GM12865 (cell line): Measurements from ENCODE around the gene PTPN11.
"Not testable (repeated sequence)": the region's sequence is repeated elsewhere in the genome, so short reads cannot be mapped to it uniquely, and the experiment has no call there.

Source experiments
- DNase-seq: peaks from one replicate; pipeline ENCODE4 v3.0.0; 2010; ENCODE audit warnings: low read depth
- H3K4me3 ChIP-seq: 2 replicates; pipeline ENCODE4 v1.5.1; 2011; ENCODE audit warnings: mild to moderate bottlenecking, low read depth, low read length, control low read depth
- TF ChIP-seq, protein P1 (sequence below): IDR thresholded peaks from 2 replicates; pipeline ENCODE4 v1.5.1; 2011; ENCODE audit warnings: low read length, control low read depth, low read depth, inconsistent platforms; ENCODE audit not compliant: insufficient read depth; ENCODE audit errors: missing control alignments

The PTPN11 gene

DNA sequence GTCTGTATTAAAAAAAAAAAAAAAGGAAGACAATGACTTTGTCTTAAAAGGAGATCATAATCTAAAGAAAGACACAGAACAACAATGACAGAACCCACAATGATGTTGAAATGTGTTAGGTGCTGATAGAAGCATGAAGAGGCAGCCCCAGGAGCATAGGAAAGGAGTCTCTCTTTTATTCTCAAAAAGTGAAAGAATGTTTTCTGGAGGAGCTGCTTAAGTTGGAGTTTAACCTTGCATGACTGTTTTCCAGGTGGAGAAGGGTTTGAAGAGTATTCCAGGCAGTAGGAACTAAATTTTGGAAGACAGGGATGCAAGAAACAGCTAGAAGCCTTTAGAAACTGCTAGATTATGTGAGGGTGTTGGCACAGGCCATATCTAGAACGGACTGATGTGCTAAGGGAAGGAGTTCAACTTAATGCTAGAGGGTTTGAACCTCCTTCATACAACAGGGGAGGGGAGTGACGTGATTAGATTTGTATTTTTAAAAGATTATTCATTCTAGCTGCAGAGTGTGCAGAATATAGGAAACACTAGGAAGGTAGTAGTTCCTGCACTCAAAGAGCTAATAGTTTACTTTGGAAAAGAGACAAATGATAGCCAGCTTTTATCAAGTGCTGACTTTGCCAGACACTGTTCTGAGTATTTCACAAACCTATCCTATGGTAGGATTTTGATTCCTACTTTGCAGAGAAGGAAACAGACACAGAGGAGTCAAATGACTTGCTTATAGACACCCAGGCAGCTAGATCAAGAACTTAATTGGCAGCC lies 4.7 kb upstream of the PTPN11 start:
- TF ChIP-seq, protein P1, sequence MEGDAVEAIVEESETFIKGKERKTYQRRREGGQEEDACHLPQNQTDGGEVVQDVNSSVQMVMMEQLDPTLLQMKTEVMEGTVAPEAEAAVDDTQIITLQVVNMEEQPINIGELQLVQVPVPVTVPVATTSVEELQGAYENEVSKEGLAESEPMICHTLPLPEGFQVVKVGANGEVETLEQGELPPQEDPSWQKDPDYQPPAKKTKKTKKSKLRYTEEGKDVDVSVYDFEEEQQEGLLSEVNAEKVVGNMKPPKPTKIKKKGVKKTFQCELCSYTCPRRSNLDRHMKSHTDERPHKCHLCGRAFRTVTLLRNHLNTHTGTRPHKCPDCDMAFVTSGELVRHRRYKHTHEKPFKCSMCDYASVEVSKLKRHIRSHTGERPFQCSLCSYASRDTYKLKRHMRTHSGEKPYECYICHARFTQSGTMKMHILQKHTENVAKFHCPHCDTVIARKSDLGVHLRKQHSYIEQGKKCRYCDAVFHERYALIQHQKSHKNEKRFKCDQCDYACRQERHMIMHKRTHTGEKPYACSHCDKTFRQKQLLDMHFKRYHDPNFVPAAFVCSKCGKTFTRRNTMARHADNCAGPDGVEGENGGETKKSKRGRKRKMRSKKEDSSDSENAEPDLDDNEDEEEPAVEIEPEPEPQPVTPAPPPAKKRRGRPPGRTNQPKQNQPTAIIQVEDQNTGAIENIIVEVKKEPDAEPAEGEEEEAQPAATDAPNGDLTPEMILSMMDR = no peak
- no peak for DNase-seq
- no peak overlapping the region for H3K4me3 ChIP-seq

GRCh38 chr12:112415457-112415856 lies 3.3 kb upstream of the PTPN11 start:
- not testable (repeated sequence) for DNase-seq, H3K4me3 ChIP-seq

DNA sequence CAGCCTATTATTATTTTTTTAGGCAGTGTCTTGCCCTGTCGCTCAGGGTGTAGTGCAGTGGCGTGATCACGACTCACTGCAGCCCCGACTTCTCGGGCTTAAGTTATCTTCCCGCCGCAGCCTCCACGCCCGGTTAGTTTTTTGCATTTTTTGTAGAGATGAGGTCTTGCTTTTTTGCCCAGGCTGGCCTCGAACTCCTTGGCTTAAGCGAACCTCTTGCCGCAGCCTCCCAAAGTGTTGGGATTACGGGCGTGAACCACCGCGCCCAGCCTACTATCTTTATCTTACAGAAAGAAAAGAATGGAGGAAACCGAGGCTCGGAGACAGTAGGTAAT lies 507 bp upstream of the PTPN11 start:
- peak overlapping the region; percentile 99 for H3K4me3 ChIP-seq
- TF ChIP-seq, protein P1 = no peak
- DNase-seq = peak; percentile 31

DNA sequence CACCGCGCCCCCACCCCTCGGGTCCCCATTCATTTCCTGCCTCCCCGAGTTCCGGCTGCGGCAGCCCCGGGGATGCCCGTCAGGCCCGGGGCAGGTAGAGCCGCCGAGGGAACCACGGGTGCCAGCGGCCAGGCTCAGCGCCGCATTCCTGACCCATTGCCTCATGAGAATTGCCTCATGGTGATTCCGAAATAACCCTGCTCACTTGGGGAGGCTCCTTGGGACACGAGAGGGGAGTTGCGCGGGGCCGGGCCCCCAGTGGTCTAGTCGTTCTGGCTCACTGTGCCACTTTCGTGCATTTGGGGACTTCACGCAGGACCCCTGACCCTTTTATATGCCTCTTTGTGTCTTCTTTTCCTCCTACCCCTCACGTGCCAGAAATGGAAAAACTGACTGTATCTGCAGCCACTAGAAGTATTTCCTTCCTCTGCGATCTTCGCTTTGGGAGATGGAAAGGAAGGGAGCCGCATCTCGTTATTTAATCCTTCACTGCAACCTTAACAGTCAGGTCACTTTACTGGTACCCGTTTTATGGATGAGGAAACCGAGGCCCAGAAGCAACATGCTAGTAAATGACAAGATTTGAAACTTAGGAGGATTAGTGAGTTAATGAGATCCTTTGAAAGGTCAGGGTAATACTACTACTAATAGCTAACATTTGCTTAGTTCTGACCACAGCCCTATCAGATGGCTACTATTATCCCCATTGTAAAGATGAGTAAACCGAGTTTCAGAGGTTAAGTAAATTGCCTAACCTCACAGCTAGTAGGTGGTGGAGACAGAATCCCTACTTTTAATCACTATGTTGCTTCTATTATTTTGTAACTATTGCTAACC lies 768 bp downstream of the PTPN11 start:
- DNase-seq = peak; percentile 29
- TF ChIP-seq, protein P1 = no peak
- H3K4me3 ChIP-seq = peak overlapping the region; percentile 99

GRCh38 chr12:112420740-112421139 lies 2.0 kb downstream of the PTPN11 start:
- no peak overlapping the region for H3K4me3 ChIP-seq
- no peak for DNase-seq
- TF ChIP-seq, protein P1 = no peak

GRCh38 chr12:112421363-112421762 lies 2.6 kb downstream of the PTPN11 start:
- no peak overlapping the region for H3K4me3 ChIP-seq
- TF ChIP-seq, protein P1 = no peak
- no peak for DNase-seq

DNA sequence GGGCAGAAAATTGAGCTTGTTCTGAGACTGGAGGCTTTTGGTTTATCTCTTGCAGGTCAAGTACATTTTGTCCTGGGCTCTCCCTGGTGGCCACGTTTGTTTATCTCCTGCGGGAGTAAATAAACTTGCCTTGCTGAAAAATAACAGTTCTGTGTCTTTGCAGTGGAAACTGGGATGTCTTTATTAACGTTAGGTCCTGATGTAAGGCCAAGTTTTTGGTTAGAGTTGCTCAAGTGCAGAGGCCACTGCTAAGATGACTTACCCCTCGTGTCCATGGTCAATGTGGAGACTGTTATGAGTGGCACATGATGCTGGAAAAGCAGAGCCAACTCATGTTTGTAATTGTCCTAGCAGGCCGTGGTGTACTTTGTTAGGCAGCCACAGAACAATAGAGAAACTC lies 3.8 kb downstream of the PTPN11 start:
- H3K4me3 ChIP-seq = no peak overlapping the region
- no peak for DNase-seq
- TF ChIP-seq, protein P1 = no peak
